NCI-H187 treated with DMSO at 0.1 percent for 48 hours (cell line): ENCODE measurements around the gene KRT75.

Experiments
- DNase-seq: peaks from one replicate; lab custom pipeline; 2025; lab: John Stamatoyannopoulos, UW

The KRT75 gene

DNA sequence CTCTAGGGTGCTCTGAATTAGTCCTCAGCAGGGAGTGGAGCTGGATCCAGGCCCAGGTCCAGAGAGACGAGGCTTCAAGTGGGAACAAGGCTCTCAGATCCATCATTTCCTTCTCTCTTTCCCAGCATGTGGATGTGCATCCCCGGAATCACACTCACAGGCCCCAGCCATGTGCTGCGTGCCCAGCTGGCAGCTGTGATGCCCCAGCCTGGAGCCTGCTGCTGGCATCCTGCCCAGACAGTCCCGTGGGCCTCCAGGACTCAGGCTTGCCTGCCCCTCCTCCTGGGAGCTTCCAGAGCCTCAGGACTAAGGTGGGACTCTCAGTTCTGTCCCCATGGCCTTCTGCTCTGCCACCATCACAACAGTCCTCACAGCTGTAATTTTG, 42.6 kb downstream of the KRT75 start:
- DNase-seq = no peak

DNA sequence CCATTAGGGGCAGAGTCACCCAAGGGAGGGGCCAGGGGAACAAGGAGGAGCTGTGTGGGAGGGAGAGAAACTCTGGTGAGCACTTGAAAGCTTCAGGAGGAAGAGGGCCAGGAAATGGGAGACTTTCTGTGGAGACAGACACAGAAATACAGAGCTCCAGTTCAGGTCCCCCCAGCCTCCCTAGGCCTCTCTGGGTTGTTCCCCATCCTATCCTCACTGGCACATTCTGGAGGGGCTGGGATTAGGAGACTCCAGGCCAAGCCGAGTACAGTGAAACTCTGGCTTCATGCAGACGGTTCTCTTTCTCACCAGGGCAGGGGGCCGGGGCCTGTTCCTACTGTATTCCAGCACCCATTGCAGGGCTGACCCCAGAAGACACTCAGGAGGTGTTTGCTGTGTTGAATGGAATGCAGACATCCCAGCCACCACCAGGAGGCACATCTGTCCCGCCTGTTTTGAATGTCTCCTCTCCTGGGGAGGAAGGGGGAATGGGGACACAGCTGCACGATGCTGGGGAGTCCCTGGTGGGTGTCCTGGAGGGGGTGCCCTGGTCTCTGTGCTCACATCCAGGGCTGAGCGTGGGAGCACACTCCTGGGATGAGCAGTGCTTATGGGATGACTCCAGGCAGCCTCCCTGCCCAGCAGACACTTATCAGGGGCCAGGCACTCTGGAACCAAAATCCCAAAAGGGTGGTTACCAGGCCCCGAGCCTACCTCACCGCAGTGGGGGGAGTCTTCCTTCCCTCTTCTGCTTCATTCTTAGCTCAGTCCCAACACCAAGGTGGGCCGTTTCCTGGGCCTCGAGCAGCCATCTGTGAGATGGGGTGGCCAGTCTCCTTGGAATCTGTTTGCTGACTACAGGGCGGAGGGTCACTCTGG, 43.2 kb downstream of the KRT75 start:
- no peak for DNase-seq

DNA sequence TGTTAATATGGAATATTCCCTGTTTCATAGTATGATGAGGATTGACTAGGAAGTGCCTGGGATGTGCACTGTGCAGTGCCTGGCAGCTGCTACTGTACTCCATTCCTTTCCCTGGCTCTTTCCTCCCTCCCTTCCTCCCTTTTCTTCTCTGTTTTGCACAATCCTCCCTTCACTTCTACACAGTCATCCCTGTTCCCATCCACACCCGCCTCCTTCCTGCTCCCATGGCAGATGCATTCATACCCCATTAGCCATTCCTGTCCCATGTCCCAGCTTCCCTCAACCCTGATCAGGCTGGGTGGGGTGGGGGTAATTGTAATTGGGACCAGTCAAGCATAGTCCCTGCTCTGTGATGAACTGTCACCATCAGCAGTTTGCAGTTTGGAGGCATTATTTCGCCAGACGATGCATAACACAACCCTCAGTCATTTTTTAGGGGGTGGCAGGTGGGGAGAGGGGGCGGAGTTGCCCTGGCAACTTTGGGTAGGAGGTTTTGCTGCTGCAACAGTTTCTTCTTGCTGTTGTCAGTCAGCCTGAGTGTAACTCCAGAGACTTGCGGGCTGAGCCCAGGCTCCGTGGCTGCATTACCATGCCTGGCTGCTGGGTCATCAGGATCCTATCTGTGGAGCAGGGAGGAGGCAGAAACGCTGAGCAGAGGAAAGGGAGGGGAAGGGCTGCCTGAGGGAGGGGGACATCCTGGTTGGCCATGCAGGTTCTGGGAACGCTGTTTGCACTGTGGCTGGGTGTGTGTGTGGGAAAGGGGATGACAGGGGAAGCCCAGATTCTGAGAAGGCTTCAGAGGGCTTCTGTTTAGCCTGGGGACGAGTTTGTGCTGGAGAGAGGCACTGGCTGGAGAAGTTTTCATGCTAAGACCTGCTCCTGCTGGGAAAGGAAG, 44.6 kb downstream of the KRT75 start:
- no peak for DNase-seq

- no peak for DNase-seq
Observed at GRCh38 chr12:52387859-52388258, 46.3 kb downstream of the KRT75 start.

- DNase-seq = no peak
Observed at GRCh38 chr12:52385226-52385702, 48.9 kb downstream of the KRT75 start, which contains the start of gene KRT84. Gene KRT84, minus strand, starts transcription at chr12:52385652. Its CDS starts 67 bp downstream, at chr12:52385585.

DNA sequence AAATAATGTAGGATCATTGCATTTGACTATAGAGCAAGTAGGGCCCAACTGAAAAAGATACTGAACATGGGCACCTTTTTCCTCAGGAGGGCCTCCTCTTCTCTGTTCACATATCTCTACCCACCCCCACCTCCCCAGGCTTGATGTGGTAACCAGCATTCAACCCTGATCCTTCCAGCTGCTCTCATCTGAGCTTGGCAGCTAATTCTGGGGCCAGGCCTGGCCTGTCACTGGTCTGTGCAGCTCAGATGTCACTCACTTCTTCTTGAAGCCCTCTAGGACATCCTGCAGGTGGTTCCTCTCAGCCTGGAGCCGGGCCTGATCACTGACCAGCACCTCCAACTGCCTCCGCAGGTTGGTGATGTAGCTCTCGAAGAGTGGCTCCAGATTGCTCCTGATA, 50.8 kb downstream of the KRT75 start:
- no peak for DNase-seq

GRCh38 chr12:52382854-52383253, 51.3 kb downstream of the KRT75 start:
- DNase-seq = no peak

- no peak for DNase-seq
Observed at GRCh38 chr12:52381206-52381605, 53.0 kb downstream of the KRT75 start.

DNA sequence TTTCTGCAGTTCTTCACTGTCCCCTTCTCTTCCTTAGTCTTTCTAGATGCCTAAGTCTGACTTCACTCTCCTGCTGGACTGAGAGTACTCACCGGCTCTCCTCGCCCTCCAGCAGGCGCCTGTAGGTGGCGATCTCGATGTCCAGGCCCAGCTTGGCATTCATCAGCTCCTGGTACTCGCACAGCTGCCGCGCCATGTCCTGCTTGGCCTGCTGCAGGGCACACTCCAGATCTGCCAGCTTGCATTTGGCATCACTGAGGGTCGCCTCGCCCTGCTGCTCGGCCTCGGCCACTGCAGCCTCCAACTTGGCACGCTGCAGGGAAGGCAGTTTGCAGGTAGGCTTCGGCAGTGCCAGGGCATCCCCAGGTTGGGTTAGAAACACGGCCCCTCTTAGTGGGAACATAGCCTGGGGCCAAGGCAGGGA, 53.9 kb downstream of the KRT75 start:
- DNase-seq = no peak

GRCh38 chr12:52379536-52379935, 54.6 kb downstream of the KRT75 start:
- DNase-seq = no peak

DNA sequence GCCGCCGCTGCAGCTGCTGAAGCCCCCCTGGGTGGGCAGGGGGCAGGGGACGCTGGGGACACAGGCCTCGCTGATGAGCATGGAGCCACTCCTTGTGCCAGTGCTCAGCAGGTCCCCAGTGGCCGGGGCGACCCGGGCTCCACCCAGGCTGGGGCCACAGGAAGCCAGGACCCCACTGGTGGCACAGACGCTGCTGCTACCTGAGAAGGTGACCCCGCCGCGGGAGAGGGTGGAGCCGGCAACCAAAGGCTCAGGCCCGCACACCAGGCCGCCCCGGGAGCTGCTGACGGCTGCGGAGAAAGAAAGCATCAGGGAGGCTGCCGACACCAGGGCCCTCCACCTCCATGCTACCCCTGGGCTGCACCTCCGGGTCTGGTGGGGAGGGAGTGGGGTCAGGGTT, 56.1 kb downstream of the KRT75 start:
- no peak for DNase-seq

DNA sequence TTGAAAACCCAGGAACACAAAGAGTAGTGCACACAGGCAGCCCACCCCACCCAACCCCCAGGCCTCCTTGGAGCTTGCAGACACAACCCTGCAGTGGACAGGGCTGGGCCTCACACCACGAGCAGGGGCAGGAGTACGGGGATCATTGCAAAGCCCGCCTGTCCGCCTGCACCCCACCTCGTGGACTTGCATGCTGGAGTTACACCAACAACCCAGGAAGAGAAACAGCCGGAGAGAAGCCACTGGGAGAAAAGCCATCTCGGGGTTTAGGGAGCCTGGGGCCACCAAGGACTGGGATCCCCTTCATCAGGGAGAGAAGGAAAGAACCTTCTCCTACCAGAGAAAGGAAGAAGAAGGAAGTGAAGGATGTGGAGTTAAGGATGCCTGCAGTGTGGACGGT, 56.9 kb downstream of the KRT75 start:
- no peak for DNase-seq
